DND-41 (cell line): ENCODE data around the gene TESPA1.
"Not testable (repeated sequence)": the region's sequence is repeated elsewhere in the genome, so short reads cannot be mapped to it uniquely, and the experiment has no call there.

Experiments
- ATAC-seq: fragments of 200-7000 bp; cut with Tn5 transposase; 3 replicates; pipeline ENCODE4 v1.9.1; 2021; ENCODE audit warnings: low read depth; ENCODE audit not compliant: insufficient read depth
- DNase-seq: peaks from one replicate; pipeline ENCODE4 v3.0.0-alpha.2; 2020
- H2AFZ ChIP-seq: 2 replicates; pipeline ENCODE4 v1.6.0; 2012; ENCODE audit warnings: low read depth, low read length
- H3K27ac ChIP-seq: 2 replicates; pipeline ENCODE4 v1.5.1; 2012; ENCODE audit warnings: low read length, inconsistent platforms
- H3K27me3 ChIP-seq: fragments of 200-600 bp; sonication (generic); 2 replicates; pipeline ENCODE4 v1.6.0; 2012; ENCODE audit warnings: low read length, mild to moderate bottlenecking, inconsistent platforms; ENCODE audit not compliant: insufficient read depth, poor library complexity
- H3K36me3 ChIP-seq: 2 replicates; pipeline ENCODE4 v1.5.1; 2012; ENCODE audit warnings: low read length, inconsistent platforms; ENCODE audit not compliant: insufficient read depth
- H3K4me1 ChIP-seq: 2 replicates; pipeline ENCODE4 v1.5.1; 2012; ENCODE audit warnings: mild to moderate bottlenecking, low read length; ENCODE audit not compliant: insufficient read depth
- H3K4me2 ChIP-seq: 2 replicates; pipeline ENCODE4 v1.6.0; 2012; ENCODE audit warnings: mild to moderate bottlenecking, moderate library complexity, low read length, inconsistent platforms; ENCODE audit not compliant: insufficient read depth
- H3K4me3 ChIP-seq, 2 experiments: fragments of 200-600 bp in 1 of 2; shearing (Covaris generic) in 1 of 2; 2 replicates each; pipeline ENCODE4 v1.5.1; 2012 to 2016; ENCODE audit warnings: inconsistent platforms in 2 of 2, low read length in 2 of 2, mild to moderate bottlenecking in 2 of 2, low read depth in 1 of 2, moderate library complexity in 1 of 2
- H3K79me2 ChIP-seq: 2 replicates; pipeline ENCODE4 v1.6.0; 2012; ENCODE audit warnings: low read length, inconsistent platforms; ENCODE audit not compliant: insufficient read depth
- H3K9ac ChIP-seq: 2 replicates; pipeline ENCODE4 v1.6.0; 2012; ENCODE audit warnings: low read depth, mild to moderate bottlenecking, inconsistent platforms, low read length, moderate library complexity
- H3K9me3 ChIP-seq: 2 replicates; pipeline ENCODE4 v1.5.1; 2012; ENCODE audit warnings: low read length, moderate library complexity, mild to moderate bottlenecking, inconsistent platforms; ENCODE audit not compliant: insufficient read depth, severe bottlenecking
- H4K20me1 ChIP-seq: 2 replicates; pipeline ENCODE4 v1.6.0; 2012; ENCODE audit warnings: low read length; ENCODE audit not compliant: insufficient read depth
- EZH2 ChIP-seq: IDR thresholded peaks from 3 replicates; pipeline ENCODE4 v1.6.1; 2012; ENCODE audit warnings: borderline replicate concordance, low read depth, mild to moderate bottlenecking, moderate library complexity, low read length, inconsistent platforms; ENCODE audit not compliant: severe bottlenecking
- TF ChIP-seq, protein P1 (sequence below): IDR thresholded peaks from 2 replicates; pipeline ENCODE4 v1.5.1; 2012; ENCODE audit warnings: borderline replicate concordance, low read length, moderate library complexity, mild to moderate bottlenecking; ENCODE audit not compliant: poor library complexity, severe bottlenecking; ENCODE audit errors: extremely low read depth

TESPA1 gene

GRCh38 chr12:54988402-54989054 lies 4.0 kb upstream of the TESPA1 start:
- peaks cover 17% of the 10 kb centered on the region for H3K79me2 ChIP-seq
- H3K27me3 ChIP-seq: no peaks in the 10 kb centered on the region
- no peak overlapping the region for H3K9ac ChIP-seq
- no peak for TF ChIP-seq EZH2
- TF ChIP-seq, protein P1, sequence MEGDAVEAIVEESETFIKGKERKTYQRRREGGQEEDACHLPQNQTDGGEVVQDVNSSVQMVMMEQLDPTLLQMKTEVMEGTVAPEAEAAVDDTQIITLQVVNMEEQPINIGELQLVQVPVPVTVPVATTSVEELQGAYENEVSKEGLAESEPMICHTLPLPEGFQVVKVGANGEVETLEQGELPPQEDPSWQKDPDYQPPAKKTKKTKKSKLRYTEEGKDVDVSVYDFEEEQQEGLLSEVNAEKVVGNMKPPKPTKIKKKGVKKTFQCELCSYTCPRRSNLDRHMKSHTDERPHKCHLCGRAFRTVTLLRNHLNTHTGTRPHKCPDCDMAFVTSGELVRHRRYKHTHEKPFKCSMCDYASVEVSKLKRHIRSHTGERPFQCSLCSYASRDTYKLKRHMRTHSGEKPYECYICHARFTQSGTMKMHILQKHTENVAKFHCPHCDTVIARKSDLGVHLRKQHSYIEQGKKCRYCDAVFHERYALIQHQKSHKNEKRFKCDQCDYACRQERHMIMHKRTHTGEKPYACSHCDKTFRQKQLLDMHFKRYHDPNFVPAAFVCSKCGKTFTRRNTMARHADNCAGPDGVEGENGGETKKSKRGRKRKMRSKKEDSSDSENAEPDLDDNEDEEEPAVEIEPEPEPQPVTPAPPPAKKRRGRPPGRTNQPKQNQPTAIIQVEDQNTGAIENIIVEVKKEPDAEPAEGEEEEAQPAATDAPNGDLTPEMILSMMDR: no peak
- peaks cover 5% of the 10 kb centered on the region; the same call in 1 of the 2 replicates for H3K36me3 ChIP-seq
- no peaks in the 10 kb centered on the region for H4K20me1 ChIP-seq
- peaks cover 51% of the 10 kb centered on the region for H3K4me1 ChIP-seq
- no peaks in the 10 kb centered on the region for H3K9me3 ChIP-seq
- DNase-seq (no peak), ATAC-seq (no peak)
- no peak overlapping the region for H3K4me2 ChIP-seq
- no peak overlapping the region for H3K4me3 ChIP-seq
- no peak overlapping the region for H2AFZ ChIP-seq
- no peak overlapping the region for H3K27ac ChIP-seq

DNA sequence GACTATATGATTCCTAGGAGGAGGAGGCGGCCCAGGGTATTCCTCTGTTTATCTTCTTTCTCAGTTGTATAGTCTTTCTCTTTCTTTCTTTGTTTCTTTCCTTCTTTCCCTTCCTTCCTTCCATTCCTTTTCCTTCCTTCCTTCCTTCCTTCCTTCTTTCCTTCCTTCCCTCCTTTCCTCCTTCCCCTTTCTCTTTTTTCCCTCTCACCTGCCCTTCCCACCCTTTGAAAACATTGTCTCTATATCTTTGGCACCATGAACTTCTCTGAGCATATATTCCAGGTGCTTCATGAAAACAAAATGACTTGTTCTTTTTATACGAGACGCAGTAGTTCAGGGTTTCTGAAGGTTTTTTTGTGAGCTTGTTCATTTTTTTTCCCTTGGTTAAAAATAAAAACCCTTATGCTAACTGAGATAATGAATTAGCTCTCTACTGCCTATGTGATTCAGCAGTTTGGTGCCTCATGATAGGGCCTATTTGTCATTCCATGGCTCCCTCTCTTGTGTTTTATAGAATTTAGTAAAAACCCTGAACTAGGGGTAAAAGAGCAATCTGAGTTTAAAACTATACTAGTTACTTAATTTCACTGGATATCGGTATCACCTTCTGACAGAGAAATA lies 3.2 kb upstream of the TESPA1 start:
- H3K4me2 ChIP-seq: no peak overlapping the region
- H3K27me3 ChIP-seq: no peaks in the 10 kb centered on the region
- H3K79me2 ChIP-seq: peaks cover 25% of the 10 kb centered on the region
- H3K9me3 ChIP-seq: no peaks in the 10 kb centered on the region
- H3K4me1 ChIP-seq: peaks cover 59% of the 10 kb centered on the region
- H4K20me1 ChIP-seq: no peaks in the 10 kb centered on the region
- TF ChIP-seq, protein P1: no peak
- no peak overlapping the region for H2AFZ ChIP-seq
- peaks cover 10% of the 10 kb centered on the region for H3K36me3 ChIP-seq
- H3K27ac ChIP-seq: no peak overlapping the region
- no peak overlapping the region for H3K4me3 ChIP-seq
- ATAC-seq: no peak
- H3K9ac ChIP-seq: no peak overlapping the region
- no peak for DNase-seq

DNA sequence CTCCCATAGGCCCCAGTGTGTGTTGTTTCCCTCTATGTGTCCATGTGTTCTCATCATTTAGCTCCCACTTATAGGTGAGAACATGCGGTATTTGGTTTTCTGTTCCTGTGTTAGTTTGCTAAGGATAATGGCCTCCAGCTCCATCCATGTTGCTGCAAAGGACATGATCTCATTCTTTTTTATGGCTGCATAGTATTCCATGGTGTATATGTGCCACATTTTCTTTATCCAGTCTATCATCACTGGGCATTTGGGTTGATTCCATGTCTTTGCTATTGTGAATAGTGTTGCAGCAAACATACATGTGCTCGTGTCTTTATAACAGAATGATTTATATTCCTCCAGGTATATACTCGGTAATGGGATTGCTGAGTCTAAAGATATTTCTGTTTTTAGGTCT lies 2.2 kb upstream of the TESPA1 start:
- H3K36me3 ChIP-seq: peaks cover 19% of the 10 kb centered on the region
- H4K20me1 ChIP-seq, H3K9me3 ChIP-seq, H3K4me2 ChIP-seq, H3K27me3 ChIP-seq, ATAC-seq, H3K4me3 ChIP-seq, H3K9ac ChIP-seq, H3K27ac ChIP-seq, H2AFZ ChIP-seq, DNase-seq: not testable (repeated sequence)
- H3K79me2 ChIP-seq: peaks cover 34% of the 10 kb centered on the region
- peaks cover 63% of the 10 kb centered on the region for H3K4me1 ChIP-seq

GRCh38 chr12:54983536-54984101 lies 943 bp downstream of the TESPA1 start:
- H3K4me3 ChIP-seq: peak overlapping the region; percentile 57 to 67
- peaks cover 65% of the 10 kb centered on the region for H3K79me2 ChIP-seq
- TF ChIP-seq, protein P1: no peak
- TF ChIP-seq EZH2: no peak
- no peaks in the 10 kb centered on the region for H3K27me3 ChIP-seq
- H3K9ac ChIP-seq: peak overlapping the region; percentile 76
- H3K36me3 ChIP-seq: peaks cover 46% of the 10 kb centered on the region
- H3K4me1 ChIP-seq: peaks cover 79% of the 10 kb centered on the region
- peak overlapping the region; percentile 68; the same call in 1 of the 2 replicates for H2AFZ ChIP-seq
- H3K9me3 ChIP-seq: no peaks in the 10 kb centered on the region
- DNase-seq: no peak
- no peaks in the 10 kb centered on the region for H4K20me1 ChIP-seq
- ATAC-seq: no peak
- H3K27ac ChIP-seq: peak overlapping the region; percentile 91
- peak overlapping the region; percentile 88 for H3K4me2 ChIP-seq
